ENCODE measurements around the gene RPTOR. TPM values are rescaled to one million over a fixed set of nuclear protein-coding genes. Genes with fewer than 3 reads are reported as not detected.

Gene RPTOR
- total RNA-seq, 1 donor from 2014 or later = 11.7 TPM

DNA sequence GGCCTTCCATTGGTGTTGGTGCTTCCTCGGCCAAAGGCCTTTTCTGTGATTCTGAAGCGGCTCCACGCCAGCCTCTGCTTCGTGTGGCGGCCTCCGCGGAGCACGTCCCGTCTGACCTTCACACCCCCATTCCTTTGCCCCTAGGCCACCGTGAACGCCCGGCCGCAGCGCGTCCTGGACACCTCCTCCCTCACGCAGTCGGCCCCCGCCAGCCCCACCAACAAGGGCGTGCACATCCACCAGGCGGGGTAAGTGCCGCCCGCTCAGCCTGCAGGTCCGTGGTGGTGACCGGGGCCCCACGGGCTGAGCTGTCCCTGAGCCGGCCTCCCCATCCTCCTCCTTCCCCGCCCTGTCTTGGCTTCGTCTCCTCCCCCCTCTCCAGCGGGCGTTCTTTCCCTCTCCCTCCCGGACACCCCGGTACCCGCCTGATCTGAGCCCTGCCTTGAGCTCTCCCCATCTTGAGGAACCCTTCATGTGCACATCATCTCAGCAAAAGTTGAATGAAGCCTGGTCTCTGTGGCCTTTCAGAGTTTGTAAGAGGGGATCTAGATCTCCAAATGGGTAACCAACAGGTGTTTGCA, 378.0 kb downstream of the RPTOR start:
- DNase-seq (ENCODE audit: low read depth in 2 of 2) = no peak

DNA sequence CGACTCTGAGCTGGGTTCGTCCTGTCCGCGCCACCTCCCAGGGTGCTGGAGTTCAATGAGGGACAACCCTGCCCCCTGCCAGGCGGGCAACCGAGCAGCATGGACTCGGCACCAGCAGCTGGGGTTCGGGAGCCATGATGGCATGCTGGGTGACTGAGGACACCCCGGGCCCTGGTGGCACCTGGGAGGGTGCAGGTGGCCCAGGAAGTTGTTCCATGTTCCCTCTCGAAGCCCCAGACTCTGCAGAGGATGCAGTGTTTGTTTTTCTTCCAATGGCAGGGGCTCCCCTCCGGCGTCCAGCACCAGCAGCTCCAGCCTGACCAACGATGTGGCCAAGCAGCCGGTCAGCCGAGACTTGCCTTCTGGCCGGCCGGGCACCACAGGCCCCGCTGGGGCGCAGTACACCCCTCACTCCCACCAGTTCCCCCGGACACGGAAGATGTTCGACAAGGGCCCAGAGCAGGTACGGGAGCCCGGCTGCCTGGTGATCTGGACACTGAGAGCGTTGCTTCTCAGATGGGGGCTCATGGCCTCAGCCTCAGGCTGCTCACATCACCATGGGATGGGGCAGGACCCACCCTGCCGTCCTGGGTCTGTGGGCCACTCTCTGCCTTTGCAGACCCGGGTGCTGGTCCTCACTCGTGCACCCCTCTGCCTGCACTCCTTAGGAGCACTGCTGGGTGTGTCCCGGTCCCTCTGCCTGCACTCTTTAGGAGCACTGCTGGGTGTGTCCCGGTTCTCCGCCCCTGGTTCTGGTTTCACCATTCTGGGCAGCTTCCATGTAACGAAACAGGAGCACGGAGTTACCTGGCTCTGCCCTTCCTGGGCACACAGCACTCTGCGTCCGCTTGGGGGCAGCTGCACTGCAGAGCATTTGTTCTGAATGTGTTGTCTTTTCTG, 378.8 kb downstream of the RPTOR start:
- no peak for DNase-seq (ENCODE audit: low read depth in 2 of 2)

DNA sequence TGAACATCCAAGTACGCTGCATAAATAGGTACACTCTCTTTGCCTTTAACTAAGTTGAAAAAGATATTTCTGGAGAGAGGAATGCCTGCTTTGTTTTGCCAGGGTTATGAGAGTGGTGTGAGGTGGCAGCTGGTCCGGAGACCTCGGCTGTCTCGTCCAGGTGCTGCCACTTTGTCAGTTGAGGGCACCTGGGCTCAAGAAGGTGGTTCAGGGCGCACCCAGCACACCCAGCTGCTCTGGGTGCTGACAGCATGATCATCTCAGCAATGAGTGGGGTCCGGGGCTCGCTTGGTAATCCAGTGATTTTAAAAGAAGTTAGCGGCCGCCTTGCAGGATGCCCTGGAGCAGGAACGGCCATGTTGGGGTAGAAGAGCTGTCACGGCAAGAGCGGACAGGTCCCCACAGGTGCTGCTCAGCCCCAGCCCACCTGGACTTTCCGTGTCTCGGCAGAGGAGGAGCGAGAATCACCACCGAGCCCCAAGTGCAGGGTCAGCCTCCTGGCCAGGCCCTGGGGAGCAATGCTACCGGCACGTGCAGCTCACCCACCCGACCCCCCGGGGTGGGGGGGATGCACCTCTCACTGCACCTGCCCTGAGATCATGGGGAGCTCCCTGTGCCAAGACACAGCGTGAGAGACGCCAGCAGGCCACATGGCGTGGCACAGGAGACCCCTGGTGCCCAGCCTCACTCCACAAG, 379.6 kb downstream of the RPTOR start:
- DNase-seq (ENCODE audit: low read depth in 2 of 2) = no peak

DNA sequence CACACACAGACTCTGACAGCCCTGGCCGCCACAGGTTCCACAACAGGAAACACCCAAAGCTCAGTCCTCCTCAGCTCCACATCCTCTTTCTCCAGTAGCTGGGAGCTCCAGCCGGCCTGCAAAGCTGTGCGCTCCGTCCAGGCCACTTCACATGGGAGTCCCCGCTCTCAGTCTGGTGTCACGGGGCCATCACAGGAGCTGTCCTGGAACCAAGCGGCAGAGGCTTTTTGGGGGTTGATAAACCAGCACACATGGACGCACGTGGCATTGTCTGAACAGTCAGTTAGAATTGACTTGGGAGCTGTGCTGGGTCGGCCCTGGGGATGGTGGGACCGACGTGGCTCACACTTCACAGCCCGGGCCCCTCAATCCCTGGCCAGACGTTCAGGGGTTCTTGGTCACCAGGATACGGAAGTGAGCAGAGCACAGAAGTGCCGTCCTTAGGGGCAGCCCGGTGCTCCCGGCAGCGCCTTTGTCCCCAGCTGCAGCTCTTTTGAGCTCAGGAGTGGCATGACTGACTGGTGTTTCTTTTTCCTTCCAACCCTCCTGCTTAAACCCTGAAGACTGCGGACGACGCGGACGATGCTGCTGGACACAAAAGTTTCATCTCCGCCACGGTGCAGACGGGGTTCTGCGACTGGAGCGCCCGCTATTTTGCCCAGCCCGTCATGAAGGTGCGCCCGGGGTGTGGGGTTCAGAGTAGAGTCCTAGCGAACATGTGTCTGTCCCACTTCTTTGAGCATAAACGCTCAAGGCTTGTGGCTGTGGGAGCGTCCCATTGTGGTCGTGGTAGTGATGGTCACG, 380.4 kb downstream of the RPTOR start:
- DNase-seq (ENCODE audit: low read depth in 2 of 2) = no peak

DNA sequence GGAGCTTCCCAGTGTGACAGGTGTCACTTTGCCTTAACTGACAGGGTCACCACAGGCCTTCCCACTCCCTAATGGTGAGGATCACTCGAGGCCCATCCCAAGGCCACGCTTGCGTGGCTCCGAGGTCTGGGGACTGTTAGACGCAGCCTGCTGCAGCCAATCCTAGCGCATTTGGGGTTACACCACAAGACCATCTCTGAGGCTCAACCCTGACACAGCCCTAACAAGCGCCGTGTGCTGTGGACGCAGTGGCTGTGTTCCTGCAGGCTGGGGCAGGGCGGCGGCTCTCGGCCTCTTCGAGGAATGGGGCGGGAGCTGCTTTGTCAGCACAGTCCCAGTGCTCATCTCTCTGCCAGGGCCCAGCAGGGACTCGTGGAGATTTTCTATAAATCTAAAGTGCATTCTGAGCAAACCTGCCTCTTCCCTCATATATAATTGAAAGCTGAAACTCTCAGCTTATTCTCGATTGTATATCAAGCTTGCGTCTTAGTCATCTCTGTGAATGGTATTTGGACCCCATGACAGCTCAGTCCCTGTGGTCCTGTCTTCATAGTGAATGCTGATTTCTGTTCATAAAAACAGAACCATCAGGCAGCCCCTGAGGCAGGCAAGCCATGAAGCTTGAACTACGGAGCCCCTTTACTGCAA, 381.2 kb downstream of the RPTOR start:
- DNase-seq (ENCODE audit: low read depth in 2 of 2) = no peak

DNA sequence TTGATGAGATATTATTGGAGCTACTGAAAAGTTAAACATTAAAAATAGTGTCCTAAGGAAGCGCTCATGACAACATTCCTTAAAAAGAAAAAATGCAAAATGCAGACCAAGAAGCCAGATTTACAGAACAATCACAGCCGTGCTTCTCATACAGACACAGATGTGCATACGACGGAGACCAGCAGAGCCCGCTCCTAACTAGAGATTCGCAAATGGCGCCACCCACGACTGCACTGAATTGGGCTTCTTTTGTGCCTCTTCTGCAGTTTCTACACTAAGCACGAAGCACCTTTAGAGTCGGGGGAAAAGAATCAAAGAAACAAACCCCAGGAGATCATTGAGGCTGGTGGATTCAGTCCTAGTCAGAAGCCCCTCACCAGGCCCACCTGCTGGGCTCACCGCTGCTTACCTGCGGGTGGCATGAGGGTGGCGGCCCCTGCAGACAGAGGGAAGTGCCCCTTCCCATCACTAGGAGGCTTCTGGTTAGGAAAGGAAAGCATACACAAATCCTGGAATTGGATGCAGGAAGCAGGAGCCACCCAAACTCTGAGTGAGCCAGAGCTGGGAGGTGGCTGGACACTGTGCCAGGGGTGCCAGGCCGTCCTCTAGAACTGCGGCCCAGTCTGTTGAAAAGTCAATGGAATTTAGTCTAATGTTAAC, 382.1 kb downstream of the RPTOR start:
- DNase-seq (ENCODE audit: low read depth in 2 of 2) = no peak

DNA sequence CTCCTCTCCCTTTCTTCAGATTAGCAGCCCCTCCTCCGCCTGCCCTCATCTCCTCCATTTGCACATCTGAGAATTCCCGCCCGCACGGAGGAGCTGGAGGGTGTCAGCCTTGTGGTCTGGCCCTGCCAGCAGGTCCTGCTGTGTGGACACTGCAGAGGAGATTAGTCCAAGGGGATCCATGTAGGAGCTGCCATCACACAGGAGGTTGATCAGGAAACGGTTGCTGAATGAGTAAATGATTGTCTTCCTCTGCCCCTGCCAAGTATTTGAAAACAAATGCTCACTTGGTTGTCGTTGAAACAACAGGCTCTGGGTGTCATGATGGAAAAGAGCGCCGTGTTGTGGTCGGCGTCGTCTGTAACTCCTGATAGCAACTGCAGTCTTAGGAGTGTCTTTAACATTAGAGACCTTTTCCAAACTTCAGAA, 383.2 kb downstream of the RPTOR start:
- peak; percentile 94 to 96 for DNase-seq (ENCODE audit: low read depth in 2 of 2)

DNA sequence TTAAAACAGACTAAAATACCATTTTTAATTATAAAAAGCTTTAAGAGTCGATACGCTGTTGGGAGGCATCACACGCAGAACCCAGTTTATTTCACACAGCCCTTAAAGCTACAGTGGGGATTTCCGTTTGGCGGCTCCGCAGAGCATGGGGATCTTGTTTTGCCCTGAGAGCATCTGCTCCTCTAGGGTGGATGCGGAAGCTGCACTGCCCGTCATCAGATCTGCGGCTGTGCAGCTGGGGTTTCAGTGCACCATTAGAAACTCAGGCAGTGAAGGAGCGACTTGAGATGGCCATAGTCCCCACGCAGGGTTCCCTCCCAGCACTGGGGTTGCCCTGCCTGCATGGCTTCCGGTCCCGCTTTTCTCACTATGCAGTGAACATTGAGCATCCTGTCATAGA, 384.8 kb downstream of the RPTOR start:
- DNase-seq (ENCODE audit: low read depth in 2 of 2) = no peak

DNA sequence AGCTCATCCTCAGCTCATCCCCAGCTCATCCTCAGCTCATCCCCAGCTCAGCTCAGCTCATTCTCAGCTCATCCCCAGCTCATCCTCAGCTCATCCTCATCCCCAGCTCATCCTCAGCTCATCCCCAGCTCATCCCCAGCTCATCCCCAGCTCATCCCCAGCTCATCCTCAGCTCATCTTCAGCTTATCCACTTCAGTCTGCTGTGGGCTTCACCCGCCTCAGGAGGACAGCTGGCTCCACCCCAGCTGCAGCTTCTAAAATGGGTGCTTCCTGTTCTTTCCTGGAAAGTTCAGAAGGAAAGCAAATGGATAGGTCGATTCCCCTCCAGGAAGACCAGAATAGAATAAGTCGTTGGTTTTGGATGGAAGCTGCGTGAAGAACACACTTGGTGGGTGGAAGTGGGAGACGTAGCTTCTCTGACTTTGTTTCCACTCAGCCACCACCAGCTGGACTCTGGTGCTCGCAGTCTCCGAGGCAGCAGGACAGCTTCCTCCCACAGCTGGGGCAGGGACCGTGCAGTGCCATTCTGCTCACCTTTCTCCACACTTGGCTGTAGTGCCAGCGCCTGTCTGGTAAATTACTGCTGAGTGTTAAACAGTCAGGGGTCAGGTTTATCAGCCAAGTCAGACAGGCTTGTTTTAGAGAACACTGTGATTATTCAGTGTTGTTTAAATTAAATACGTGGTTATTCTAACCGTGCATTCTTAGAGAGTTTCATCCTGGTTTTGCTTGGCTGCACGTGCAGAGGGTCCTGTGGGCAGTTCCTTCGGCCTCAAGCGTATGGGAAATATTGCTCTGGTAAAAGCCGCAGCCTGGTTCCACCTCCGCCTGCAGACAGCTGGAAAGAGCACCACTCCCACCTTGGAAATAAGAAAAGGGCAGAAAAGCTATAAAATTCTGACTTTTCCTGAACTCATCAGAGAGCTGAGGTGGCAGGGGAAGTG, 386.0 kb downstream of the RPTOR start:
- DNase-seq (ENCODE audit: low read depth in 2 of 2) = no peak

DNA sequence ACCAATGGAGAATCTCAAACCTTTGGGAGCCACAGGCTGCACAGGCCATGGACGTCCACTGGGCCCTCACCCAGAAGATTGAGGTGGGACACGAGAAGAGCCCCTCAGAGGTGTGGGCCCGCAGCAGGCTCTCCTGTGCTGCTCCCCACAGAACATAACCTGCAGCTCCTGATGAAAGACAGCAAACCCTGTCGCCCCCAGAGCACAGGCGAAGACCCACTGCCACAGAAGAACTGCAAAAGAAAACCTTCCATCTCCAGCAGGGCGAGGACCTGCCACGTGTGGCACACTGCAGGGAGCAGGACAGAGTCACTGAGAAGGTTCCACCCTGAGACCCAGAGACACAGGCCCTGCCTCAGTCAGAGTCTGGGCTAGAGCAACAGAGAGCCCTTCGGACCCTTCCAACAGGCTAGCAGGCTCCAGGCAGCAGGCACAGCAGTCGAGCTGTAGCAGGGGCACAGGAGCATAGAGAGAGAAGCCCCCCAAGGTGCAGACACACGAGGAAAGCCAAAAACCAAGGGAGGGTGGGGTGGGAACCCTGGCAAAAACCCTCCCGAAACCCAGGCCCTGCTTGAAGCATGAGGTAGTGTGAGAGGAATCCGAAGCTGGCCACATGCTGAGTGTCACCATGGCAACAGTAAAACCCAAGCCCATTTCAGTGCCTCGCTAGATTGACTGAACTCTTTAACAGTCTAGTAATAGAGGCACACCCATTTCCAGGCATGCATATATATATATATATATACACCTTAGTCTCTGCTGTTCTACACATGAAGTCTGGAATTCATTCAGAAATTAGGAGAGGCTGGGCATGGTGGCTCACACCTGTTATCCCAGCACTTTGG, 387.0 kb downstream of the RPTOR start:
- no peak for DNase-seq (ENCODE audit: low read depth in 2 of 2)

DNA sequence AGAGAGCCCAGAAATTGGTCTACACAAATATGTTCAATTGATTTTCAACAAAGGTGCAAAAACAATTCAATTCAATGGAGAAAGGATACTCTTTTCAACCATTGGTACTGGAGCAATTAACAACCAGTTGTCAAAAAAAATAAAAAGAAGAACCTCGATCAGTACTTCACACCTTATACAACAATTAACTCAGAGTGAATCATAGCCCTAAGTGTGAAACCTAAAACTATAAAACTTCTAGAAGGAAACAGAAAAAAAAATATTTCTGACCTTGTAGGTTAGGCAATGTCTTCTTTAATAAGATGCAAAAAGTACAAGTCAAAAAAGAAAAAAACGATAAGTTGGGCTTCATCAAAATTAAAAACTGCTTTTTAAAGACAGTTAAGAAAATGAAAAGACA, 390.9 kb downstream of the RPTOR start:
- no peak for DNase-seq (ENCODE audit: low read depth in 2 of 2)

DNA sequence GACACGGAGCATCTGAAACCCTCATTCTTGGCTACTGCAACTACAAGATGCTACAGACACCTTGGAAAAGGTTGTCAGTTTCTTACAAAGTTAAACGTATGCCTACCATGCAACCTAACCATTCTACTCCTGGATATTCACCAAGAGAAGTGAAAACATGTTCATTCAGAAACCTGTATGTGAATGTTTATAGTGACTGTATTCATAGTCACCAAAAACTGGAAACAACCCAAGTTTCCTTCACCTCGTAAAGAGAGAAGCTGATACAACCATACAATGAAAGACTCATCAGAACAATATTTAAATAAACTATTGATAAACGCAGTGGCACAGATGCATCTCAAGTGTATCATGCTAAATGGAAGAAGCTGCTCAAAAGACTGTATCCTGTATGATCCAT, 391.6 kb downstream of the RPTOR start:
- DNase-seq (ENCODE audit: low read depth in 2 of 2) = no peak

DNA sequence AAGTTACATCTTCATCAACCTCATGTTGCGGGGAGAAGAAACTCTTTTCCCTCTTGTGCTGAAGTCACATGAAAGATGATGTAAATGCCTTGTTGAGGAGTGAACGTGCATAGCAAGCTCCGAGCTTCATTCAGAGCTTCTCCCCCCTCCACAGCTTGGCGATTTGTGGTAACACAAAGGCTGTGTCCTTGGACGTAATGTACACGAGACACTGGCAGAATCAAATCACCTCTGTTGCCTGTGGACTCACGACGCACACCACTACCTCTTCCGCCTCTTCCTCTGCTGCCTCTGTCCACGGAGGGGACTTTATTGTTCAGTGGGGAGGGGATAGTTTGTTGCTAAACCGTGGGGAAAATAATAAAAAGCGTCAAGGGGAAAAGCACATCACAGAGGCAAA, 392.1 kb downstream of the RPTOR start:
- DNase-seq (ENCODE audit: low read depth in 2 of 2) = no peak

DNA sequence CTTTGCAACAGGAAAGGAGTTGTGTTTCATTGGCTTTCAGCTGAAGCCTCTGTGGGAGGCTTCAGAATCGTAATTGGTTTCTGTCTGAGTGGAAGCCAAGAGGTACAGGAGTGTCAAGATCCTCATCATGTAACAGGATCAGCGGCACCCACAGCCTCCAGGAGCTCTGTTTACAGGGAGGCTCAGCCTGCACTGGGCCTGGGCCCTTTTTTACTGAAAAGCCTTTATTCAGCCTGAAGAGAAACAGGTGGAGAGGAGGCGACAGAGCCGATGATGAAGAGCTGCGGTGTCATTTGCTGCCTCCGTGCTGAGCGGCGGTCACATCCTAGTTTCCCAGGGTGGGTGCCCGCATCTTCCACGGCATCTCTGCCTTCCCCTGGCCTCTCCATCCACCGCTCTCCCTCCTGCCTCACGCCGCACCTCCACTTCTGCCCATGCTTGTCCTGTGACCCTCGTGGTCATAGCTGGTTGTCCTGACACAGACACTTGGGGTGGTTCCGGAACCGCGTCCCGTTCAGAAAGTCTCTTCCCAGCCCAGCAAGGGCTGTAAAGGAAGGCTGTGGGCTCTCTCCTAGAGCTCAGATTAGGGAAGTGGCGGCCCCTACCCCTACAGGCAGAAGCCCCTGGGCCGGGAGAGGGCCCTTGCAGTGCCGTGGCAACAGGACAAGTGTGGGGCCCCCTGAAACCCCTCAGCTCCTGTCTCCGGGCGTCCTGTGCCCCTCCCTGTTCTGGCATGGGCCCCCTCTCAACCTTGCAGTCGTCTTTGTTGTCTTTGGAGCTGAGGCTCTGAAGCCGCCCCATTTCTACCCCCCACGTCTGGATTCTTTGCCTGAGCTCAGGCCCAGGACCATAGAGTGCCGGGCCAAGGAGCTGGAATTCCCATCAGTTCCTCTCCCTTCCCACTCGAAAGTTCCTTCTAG, 393.1 kb downstream of the RPTOR start:
- no peak for DNase-seq (ENCODE audit: low read depth in 2 of 2)

DNA sequence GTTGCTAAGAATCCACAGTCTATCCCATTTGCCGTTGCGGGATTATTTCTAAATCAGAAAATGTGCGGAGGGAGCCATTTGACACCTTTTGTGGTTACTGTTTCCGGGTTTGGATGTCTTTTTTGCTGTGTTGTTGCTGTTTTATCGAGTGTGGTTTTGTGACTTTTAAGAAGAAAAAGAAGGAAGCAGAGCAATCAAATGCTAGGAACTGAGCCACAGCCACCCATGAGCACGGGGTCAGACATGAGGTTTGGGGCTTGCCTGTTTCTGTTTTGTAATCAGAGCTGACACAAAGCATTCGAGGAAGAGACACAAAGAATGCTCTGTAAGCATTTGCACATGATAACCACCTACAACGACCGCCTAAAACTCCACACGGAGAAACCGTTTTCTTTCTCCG, 393.9 kb downstream of the RPTOR start:
- DNase-seq (ENCODE audit: low read depth in 2 of 2) = no peak

DNA sequence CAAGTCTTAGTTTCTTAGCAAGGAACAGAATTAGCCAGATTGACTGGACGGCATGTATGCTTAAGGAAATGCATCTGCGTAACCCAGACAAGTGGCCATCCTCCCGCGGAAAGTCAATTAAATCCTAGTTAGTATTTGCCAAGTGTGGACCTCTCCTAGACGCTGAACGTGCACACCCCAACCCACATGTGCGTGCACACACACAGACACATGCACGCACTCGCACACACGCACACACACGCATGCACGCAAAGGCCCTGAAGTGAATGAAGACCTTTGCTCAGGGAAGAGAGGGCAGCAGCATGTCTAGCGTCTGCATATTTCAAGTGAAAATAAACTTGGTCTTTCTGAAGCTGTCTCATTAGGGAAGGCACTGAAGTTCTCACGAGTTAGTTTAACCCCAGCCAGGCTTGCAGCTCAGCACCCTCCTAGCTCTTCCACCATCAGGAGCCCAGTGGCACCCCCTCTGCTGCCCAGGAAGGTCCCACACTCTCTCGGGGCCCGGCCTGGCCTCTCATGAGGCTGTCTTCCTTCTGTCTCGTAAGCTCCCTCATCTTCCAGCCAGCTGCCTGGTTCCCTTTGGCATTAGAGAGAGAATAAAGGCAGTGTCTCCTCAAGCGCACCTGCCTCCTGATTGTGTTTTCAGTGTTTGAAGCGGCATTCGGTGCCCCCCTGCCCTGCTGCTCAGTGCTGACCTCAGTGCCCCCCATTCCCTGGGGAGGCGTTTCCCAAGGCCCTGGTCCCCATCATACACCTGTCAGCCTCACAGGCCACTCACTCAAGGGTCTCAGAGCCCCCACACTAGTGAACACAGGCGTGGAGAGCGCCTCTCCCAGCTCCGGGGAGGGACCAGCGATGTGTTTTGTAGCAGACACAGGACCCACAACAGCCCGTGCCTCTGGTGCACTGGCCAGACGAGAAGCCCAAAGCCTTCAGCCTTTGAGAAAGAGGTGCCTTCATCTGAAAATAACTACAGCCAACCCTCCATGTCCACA, 394.8 kb downstream of the RPTOR start:
- DNase-seq (ENCODE audit: low read depth in 2 of 2) = no peak
